ENCODE data around the gene ANKRD62. TPM values are rescaled to one million over a fixed set of nuclear protein-coding genes. Genes with fewer than 3 reads are reported as not detected.

Gene ANKRD62
- total and polyA plus RNA-seq, 2 of the 4 experiments (the other 2 are of a cell fraction): not detected

DNA sequence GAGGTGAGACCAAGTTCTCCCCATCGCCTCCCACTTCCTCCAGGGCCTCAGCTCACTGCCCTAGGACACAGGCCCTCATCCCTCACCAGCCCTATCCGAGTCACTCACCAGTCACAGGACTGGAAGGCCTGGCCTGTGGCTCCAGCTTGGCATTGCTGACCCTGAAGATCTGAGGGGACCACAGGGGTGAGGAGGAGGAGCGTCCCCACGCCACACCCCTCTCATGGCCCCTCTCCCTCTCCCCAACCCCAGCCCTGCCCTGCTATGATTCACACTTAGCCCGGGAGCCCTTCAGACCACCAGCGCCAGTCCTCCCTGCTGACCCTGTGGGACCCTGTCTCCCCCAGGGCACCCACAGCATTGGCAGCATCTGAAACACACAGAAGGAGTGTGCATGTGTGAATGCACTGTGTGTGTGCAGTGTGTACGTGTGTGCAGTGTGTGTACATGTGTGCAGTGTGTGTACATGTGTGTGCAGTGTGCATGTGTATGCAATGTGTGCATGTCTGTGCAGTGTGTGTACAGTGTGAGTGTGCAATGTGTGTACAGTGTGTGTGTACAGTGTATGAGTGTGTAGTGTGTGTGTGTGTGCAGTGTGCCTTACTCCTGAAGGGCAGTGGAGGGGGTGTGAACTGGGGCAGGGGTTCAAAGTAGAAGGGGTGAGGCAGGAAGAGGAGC is 29.4 kb upstream of the ANKRD62 start:
- Histone ChIP-seq H3K56ac (ENCODE audit: extremely low read depth, insufficient read depth, low read length) (no peak overlapping the region), H4K91ac (ENCODE audit: insufficient read depth, low read depth, low read length) (no peak overlapping the region), H3K23ac (ENCODE audit: low read depth, low read length) (no peak overlapping the region), H3K9me1 (ENCODE audit: insufficient read depth, low read length) (peaks cover 3% of the 10 kb centered on the region; the same call in 1 of the 2 replicates), H4K20me1 (ENCODE audit: insufficient read depth, low read length) (no peaks in the 10 kb centered on the region), H3K9me3 (ENCODE audit: control insufficient read depth, insufficient read depth, low read length) (no peaks in the 10 kb centered on the region), H3K79me1 (ENCODE audit: low read depth in 1 of 2, low read length in 2 of 2) (no peaks in the 10 kb centered on the region), H3K4me2 (ENCODE audit: low read depth, low read length) (no peak overlapping the region), H3K27me3 (ENCODE audit: control insufficient read depth, insufficient read depth, low read length) (peaks cover 4% of the 10 kb centered on the region), H2AFZ (replicated peaks; ENCODE audit: low read length, poor library complexity) (no peak overlapping the region), H2AK9ac (replicated peaks; ENCODE audit: low read depth, low read length, poor library complexity) (no peak overlapping the region), H2BK5ac (ENCODE audit: low read depth, low read length, poor library complexity, severe bottlenecking) (no peak overlapping the region), H4K8ac (ENCODE audit: low read depth in 2 of 2, low read length in 2 of 2) (no peak overlapping the region), H2BK120ac (ENCODE audit: low read depth, low read length) (no peak overlapping the region), H3K4me1 (ENCODE audit: control insufficient read depth, insufficient read depth, low read length) (no peaks in the 10 kb centered on the region), H3K4me3 (ENCODE audit: insufficient read depth, low read depth, low read length) (no peak overlapping the region), H2AK5ac (ENCODE audit: low read depth, low read length) (no peak overlapping the region), H3K27ac (ENCODE audit: insufficient read depth, low read length) (no peak overlapping the region), H3K36me3 (ENCODE audit: control insufficient read depth, insufficient read depth, low read length) (no peaks in the 10 kb centered on the region), H4K5ac (ENCODE audit: low read depth, low read length) (no peak overlapping the region), H2BK20ac (ENCODE audit: low read depth, low read length) (no peak overlapping the region), H3K14ac (replicated peaks; ENCODE audit: low read depth, low read length) (no peak overlapping the region), H2BK15ac (ENCODE audit: low read depth, low read length) (no peak overlapping the region), H3K9ac (ENCODE audit: low read depth, low read length) (no peak overlapping the region), H3K4ac (ENCODE audit: low read depth, low read length) (no peak overlapping the region), H3K18ac (ENCODE audit: low read depth, low read length) (no peak overlapping the region)
- dilution Hi-C loops (cut with HindIII; ENCODE audit: low sequenced_read_pairs, unreplicated experiment): no loop called here
- no peak for TF ChIP-seq SMC3 (IDR thresholded peaks at IDR 0.05; ENCODE audit: low read depth, low read length)
- no peak for TF ChIP-seq POLR2A (IDR thresholded peaks at IDR 0.05; ENCODE audit: low read depth, low read length)
- no peak for TF ChIP-seq FOS (IDR thresholded peaks at IDR 0.05; ENCODE audit: low read depth, low read length)
- TF ChIP-seq CEBPB (IDR thresholded peaks at IDR 0.05; ENCODE audit: low read depth, low read length): no peak
- TF ChIP-seq RCOR1 (IDR thresholded peaks at IDR 0.05; ENCODE audit: insufficient replicate concordance, low read length): no peak
- no peak for TF ChIP-seq USF2 (IDR thresholded peaks at IDR 0.05; ENCODE audit: low read depth, low read length)
- TF ChIP-seq, protein P1, sequence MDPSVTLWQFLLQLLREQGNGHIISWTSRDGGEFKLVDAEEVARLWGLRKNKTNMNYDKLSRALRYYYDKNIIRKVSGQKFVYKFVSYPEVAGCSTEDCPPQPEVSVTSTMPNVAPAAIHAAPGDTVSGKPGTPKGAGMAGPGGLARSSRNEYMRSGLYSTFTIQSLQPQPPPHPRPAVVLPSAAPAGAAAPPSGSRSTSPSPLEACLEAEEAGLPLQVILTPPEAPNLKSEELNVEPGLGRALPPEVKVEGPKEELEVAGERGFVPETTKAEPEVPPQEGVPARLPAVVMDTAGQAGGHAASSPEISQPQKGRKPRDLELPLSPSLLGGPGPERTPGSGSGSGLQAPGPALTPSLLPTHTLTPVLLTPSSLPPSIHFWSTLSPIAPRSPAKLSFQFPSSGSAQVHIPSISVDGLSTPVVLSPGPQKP (IDR thresholded peaks at IDR 0.05; ENCODE audit: borderline replicate concordance, low read depth, low read length): no peak
- TF ChIP-seq MAZ (IDR thresholded peaks at IDR 0.05; ENCODE audit: borderline replicate concordance, low read depth, low read length): no peak
- no peak for TF ChIP-seq MXI1 (IDR thresholded peaks at IDR 0.05; ENCODE audit: borderline replicate concordance, low read depth, low read length)
- TF ChIP-seq MAFK (IDR thresholded peaks at IDR 0.05; ENCODE audit: low read depth, low read length): no peak
- TF ChIP-seq RFX5 (IDR thresholded peaks at IDR 0.05; ENCODE audit: low read depth, low read length): no peak
- TF ChIP-seq BHLHE40 (IDR thresholded peaks at IDR 0.05; ENCODE audit: low read depth, low read length): no peak
- TF ChIP-seq RAD21 (IDR thresholded peaks at IDR 0.05; ENCODE audit: low read length): no peak
- TF ChIP-seq, protein P2, sequence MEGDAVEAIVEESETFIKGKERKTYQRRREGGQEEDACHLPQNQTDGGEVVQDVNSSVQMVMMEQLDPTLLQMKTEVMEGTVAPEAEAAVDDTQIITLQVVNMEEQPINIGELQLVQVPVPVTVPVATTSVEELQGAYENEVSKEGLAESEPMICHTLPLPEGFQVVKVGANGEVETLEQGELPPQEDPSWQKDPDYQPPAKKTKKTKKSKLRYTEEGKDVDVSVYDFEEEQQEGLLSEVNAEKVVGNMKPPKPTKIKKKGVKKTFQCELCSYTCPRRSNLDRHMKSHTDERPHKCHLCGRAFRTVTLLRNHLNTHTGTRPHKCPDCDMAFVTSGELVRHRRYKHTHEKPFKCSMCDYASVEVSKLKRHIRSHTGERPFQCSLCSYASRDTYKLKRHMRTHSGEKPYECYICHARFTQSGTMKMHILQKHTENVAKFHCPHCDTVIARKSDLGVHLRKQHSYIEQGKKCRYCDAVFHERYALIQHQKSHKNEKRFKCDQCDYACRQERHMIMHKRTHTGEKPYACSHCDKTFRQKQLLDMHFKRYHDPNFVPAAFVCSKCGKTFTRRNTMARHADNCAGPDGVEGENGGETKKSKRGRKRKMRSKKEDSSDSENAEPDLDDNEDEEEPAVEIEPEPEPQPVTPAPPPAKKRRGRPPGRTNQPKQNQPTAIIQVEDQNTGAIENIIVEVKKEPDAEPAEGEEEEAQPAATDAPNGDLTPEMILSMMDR (conservative IDR thresholded peaks at IDR 0.05; ENCODE audit: low read depth, low read length): no peak
- no peak for TF ChIP-seq NFE2L2 (IDR thresholded peaks at IDR 0.05; ENCODE audit: low read depth, low read length)
- TF ChIP-seq CHD1 (IDR thresholded peaks at IDR 0.05; ENCODE audit: low read depth, low read length): no peak
- WGBS, 2 experiments (ENCODE audit: extremely low coverage in 2 of 2, insufficient read length in 1 of 2): no CpG with 5 or more reads among the region's 7 CpGs
- BruUV-seq (replicated peaks): no TSS peak
- CTCF ChIA-PET: no interaction called here
- ATAC-seq (ENCODE audit: low read depth) (no peak), DNase-seq (no peak)
- in situ Hi-C loops (cut with MboI; ENCODE audit: low sequenced_read_pairs): no loop called here
- intact Hi-C loops (cut with micrococcal nuclease): no loop called here
- POLR2A ChIA-PET (ENCODE audit: unreplicated experiment): no interaction called here

All from IMR-90 (cell line).